GM23338 (cell line): ENCODE results near the gene JAM3. TPM values are rescaled to one million over a fixed set of nuclear protein-coding genes. Genes with fewer than 3 reads are reported as not detected.

ENCODE experiments used
- ATAC-seq: fragments of 200-7000 bp; cut with Tn5 transposase; 3 replicates; pipeline ENCODE4 v1.9.1; 2020
- DNase-seq: peaks from one replicate; pipeline ENCODE4 v3.0.0-alpha.2; 2015; ENCODE audit warnings: low spot score
- H2AFZ ChIP-seq: fragments of 200-600 bp; sonication (generic); 2 replicates; pipeline ENCODE4 v1.8.0; 2016; ENCODE audit warnings: antibody characterized with exemption, mild to moderate bottlenecking, moderate library complexity
- H3F3A ChIP-seq: fragments of 200-600 bp; sonication (generic); replicated peaks from 2 replicates; pipeline ENCODE4 v1.8.0; 2017; ENCODE audit warnings: antibody characterized with exemption, mixed run types, low read depth
- H3K27ac ChIP-seq: fragments of 200-600 bp; sonication (generic); 2 replicates; pipeline ENCODE4 v1.6.1; 2016; ENCODE audit warnings: low read depth
- H3K27me3 ChIP-seq: fragments of 200-600 bp; sonication (generic); 2 replicates; pipeline ENCODE4 v1.8.0; 2016; ENCODE audit warnings: mild to moderate bottlenecking, mixed run types, moderate library complexity; ENCODE audit not compliant: insufficient read depth
- H3K36me3 ChIP-seq: fragments of 200-600 bp; sonication (generic); 2 replicates; pipeline ENCODE4 v1.8.0; 2016; ENCODE audit warnings: mild to moderate bottlenecking; ENCODE audit not compliant: insufficient read depth
- H3K4me1 ChIP-seq: fragments of 200-600 bp; sonication (generic); 2 replicates; pipeline ENCODE4 v1.8.0; 2016; ENCODE audit warnings: mild to moderate bottlenecking, moderate library complexity; ENCODE audit not compliant: insufficient read depth
- H3K4me2 ChIP-seq: fragments of 200-600 bp; sonication (generic); 2 replicates; pipeline ENCODE4 v1.7.1; 2017; ENCODE audit warnings: mixed run types
- H3K4me3 ChIP-seq: fragments of 200-600 bp; sonication (generic); 2 replicates; pipeline ENCODE4 v1.6.1; 2016; ENCODE audit warnings: mixed run types
- H3K79me2 ChIP-seq: fragments of 200-600 bp; sonication (generic); replicated peaks from 2 replicates; pipeline ENCODE4 v1.8.0; 2017; ENCODE audit warnings: mild to moderate bottlenecking; ENCODE audit not compliant: insufficient read depth
- H3K9me2 ChIP-seq: fragments of 200-600 bp; sonication (generic); 2 replicates; pipeline ENCODE4 v1.8.0; 2017; ENCODE audit not compliant: insufficient read depth
- H4K20me1 ChIP-seq: fragments of 200-600 bp; sonication (generic); replicated peaks from 2 replicates; pipeline ENCODE4 v1.8.0; 2017; ENCODE audit warnings: mild to moderate bottlenecking; ENCODE audit not compliant: insufficient read depth
- H3K27ac Mint-ChIP-seq: 2 replicates; pipeline ENCODE4 v1.8.0; 2020; ENCODE audit warnings: inconsistent platforms, mild to moderate bottlenecking, moderate library complexity, mixed read lengths
- H3K27me3 Mint-ChIP-seq: 3 replicates; pipeline ENCODE4 v1.8.0; 2022; ENCODE audit warnings: low read depth, mild to moderate bottlenecking, moderate library complexity, mixed read lengths, inconsistent platforms; ENCODE audit not compliant: insufficient read depth, poor library complexity
- H3K36me3 Mint-ChIP-seq: 3 replicates; pipeline ENCODE4 v1.8.0; 2021; ENCODE audit warnings: low read depth, mild to moderate bottlenecking, inconsistent platforms, moderate library complexity, mixed read lengths
- H3K4me1 Mint-ChIP-seq: 3 replicates; pipeline ENCODE4 v1.8.0; 2020; ENCODE audit warnings: mild to moderate bottlenecking, inconsistent platforms, mixed read lengths
- H3K4me3 Mint-ChIP-seq: 3 replicates; pipeline ENCODE4 v1.8.0; 2021; ENCODE audit warnings: moderate library complexity, mild to moderate bottlenecking, inconsistent platforms, mixed read lengths
- H3K9me3 Mint-ChIP-seq: 3 replicates; pipeline ENCODE4 v1.8.0; 2020; ENCODE audit warnings: moderate library complexity, mild to moderate bottlenecking, inconsistent platforms, mixed read lengths
- ETS1 ChIP-seq: IDR thresholded peaks from 2 replicates; pipeline ENCODE4 v1.6.1; 2016; ENCODE audit warnings: antibody characterized with exemption
- EZH2 ChIP-seq: fragments of 200-600 bp; sonication (generic); IDR thresholded peaks from one replicate; pipeline ENCODE4 v1.8.0; 2017; ENCODE audit warnings: antibody characterized with exemption, mild to moderate bottlenecking, low read depth; ENCODE audit not compliant: unreplicated experiment
- EZH2phosphoT487 ChIP-seq: fragments of 200-600 bp; sonication (generic); IDR thresholded peaks from one replicate; pipeline ENCODE4 v1.8.1; 2018; ENCODE audit warnings: antibody characterized with exemption; ENCODE audit not compliant: unreplicated experiment
- JUNB ChIP-seq: IDR thresholded peaks from one replicate; pipeline ENCODE4 v1.6.1; 2016; ENCODE audit warnings: antibody characterized with exemption; ENCODE audit not compliant: unreplicated experiment
- POLR2AphosphoS5 ChIP-seq: IDR thresholded peaks from 2 replicates; pipeline ENCODE4 v1.6.1; 2016; ENCODE audit warnings: antibody characterized with exemption, low read depth
- STAT1 ChIP-seq: IDR thresholded peaks from one replicate; pipeline ENCODE4 v1.6.1; 2016; ENCODE audit warnings: antibody characterized with exemption; ENCODE audit not compliant: unreplicated experiment
- ZNF114 ChIP-seq: fragments of 250-450 bp; sonication (Bioruptor Pico); IDR thresholded peaks from 2 replicates; pipeline ENCODE4 v1.5.0; 2020; ENCODE audit warnings: mild to moderate bottlenecking, moderate library complexity
- ZNF462 ChIP-seq: fragments of 250-450 bp; sonication (Bioruptor Pico); IDR thresholded peaks from 2 replicates; pipeline ENCODE4 v1.5.0; 2020; ENCODE audit warnings: mild to moderate bottlenecking, moderate library complexity
- polyA plus RNA-seq: library from polyadenylated mRNA; unstranded; fragments of >200 nt; fragmentation: Nextera tagmentation; extraction: Ambion mirVana; gene quantifications from 2 replicates; pipeline ENCODE4 v1.2.1, GENCODE V29; 2016
- total RNA-seq: library from RNA; depleted of rRNA; stranded (reverse); fragments of >200 nt; shearing (Covaris generic); gene quantifications from 2 replicates; pipeline ENCODE4 v1.2.3, GENCODE V29; 2014

Gene JAM3
- total and polyA plus RNA-seq, 2 experiments from 2014 or later = 14.1 to 41.5 TPM

GRCh38 chr11:134134167-134134566 is 65.3 kb downstream of the JAM3 start (continued):
- TF ChIP-seq ZNF462 (CRISPR knock-in tag) (no peak), EZH2phosphoT487 (no peak), STAT1 (no peak), POLR2AphosphoS5 (no peak), ETS1 (no peak), EZH2 (no peak)

- peaks cover 49% of the 10 kb centered on the region for H3K36me3 Mint-ChIP-seq
- H3K4me1 Mint-ChIP-seq = peaks cover 4% of the 10 kb centered on the region; the same call in 1 of the 3 replicates
These were observed 69.5 kb downstream of the JAM3 start for GRCh38 chr11:134138376-134138775.

More at GRCh38 chr11:134138376-134138775, 69.5 kb downstream of the JAM3 start:
- Histone ChIP-seq H3K4me1 (no peaks in the 10 kb centered on the region), H3K4me3 (no peak overlapping the region), H3F3A (peaks cover 6% of the 10 kb centered on the region; the same call in 1 of the 2 replicates), H3K79me2 (0 out of 2 replicates have a peak, but pooled peaks cover 10% of the 10 kb centered on the region), H2AFZ (no peak overlapping the region), H3K27ac (no peak overlapping the region), H4K20me1 (peaks cover 4% of the 10 kb centered on the region; the same call in 1 of the 2 replicates), H3K36me3 (no peaks in the 10 kb centered on the region), H3K27me3 (no peaks in the 10 kb centered on the region), H3K9me2 (no peaks in the 10 kb centered on the region; the same call in 1 of the 2 replicates), H3K4me2 (no peak overlapping the region)
- Mint-ChIP-seq H3K4me3 (no peak overlapping the region), H3K27ac (no peak overlapping the region), H3K27me3 (peaks cover 9% of the 10 kb centered on the region), H3K9me3 (peaks cover 33% of the 10 kb centered on the region)
- no peak for TF ChIP-seq JUNB
- TF ChIP-seq STAT1 = no peak
- TF ChIP-seq ETS1 = no peak
- no peak for TF ChIP-seq ZNF114 (CRISPR knock-in tag)
- ATAC-seq = no peak
- DNase-seq = no peak
